NCI-H128 (cell line): ENCODE data around the gene PIP4K2C.
"Not testable (repeated sequence)": the region's sequence is repeated elsewhere in the genome, so short reads cannot be mapped to it uniquely, and the experiment has no call there.

Source experiments
- DNase-seq: peaks from one replicate; lab custom pipeline; 2025; ENCODE audit not compliant: unreplicated experiment; lab: John Stamatoyannopoulos, UW

Gene PIP4K2C

GRCh38 chr12:57632958-57633840 is 42.2 kb downstream of the PIP4K2C start, which contains the start of gene B4GALNT1:
B4GALNT1 (minus strand) TSS chr12:57633201; CDS start chr12:57632132, 1,069 bp downstream.
- DNase-seq: peak; percentile 61

GRCh38 chr12:57636731-57637130 is 45.7 kb downstream of the PIP4K2C start:
- DNase-seq: not testable (repeated sequence)

GRCh38 chr12:57637364-57637763 is 46.4 kb downstream of the PIP4K2C start:
- DNase-seq: no peak

GRCh38 chr12:57638096-57638495 is 47.1 kb downstream of the PIP4K2C start:
- DNase-seq: no peak

GRCh38 chr12:57640175-57641042 is 49.4 kb downstream of the PIP4K2C start:
- no peak for DNase-seq

- no peak for DNase-seq
Measured at GRCh38 chr12:57641699-57642442, 50.9 kb downstream of the PIP4K2C start.

- DNase-seq: not testable (repeated sequence)
Measured at GRCh38 chr12:57645990-57646658, 55.1 kb downstream of the PIP4K2C start.

GRCh38 chr12:57646659-57647049 is 55.7 kb downstream of the PIP4K2C start:
- not testable (repeated sequence) for DNase-seq
